Measurements from ENCODE around the gene STX1A. TPM values are rescaled to one million over a fixed set of nuclear protein-coding genes. Genes with fewer than 3 reads are reported as not detected.

Gene STX1A
- total and polyA plus RNA-seq, 2 of the 8 experiments (the other 6 are each of a cell fraction or from before 2014, with no cell fraction given) = 13.5 to 17.5 TPM

- FAIRE-seq (peak; percentile 73), DNase-seq (ENCODE audit: low read depth in 1 of 2, low spot score in 2 of 2) (peak in 1 of 2 experiments; percentile 59)
- H4K8ac ChIP-seq (ENCODE audit: extremely low read depth, insufficient read depth, low read length) = no peak overlapping the region
- peaks cover 18% of the 10 kb centered on the region for H3K23me2 ChIP-seq (ENCODE audit: low read depth, low read length)
- H4K91ac ChIP-seq (replicated peaks; ENCODE audit: insufficient read length, low read length) = no peak overlapping the region
- H3K4me1 ChIP-seq (replicated peaks in 1 of 4; ENCODE audit: control insufficient read depth in 3 of 4, insufficient read depth in 4 of 4, low read length in 3 of 4) = peaks cover 3 to 39% (median 25%) of the 10 kb centered on the region in 4 experiments
- no peak overlapping the region for H2BK20ac ChIP-seq (ENCODE audit: low read length)
- H3K4ac ChIP-seq (replicated peaks; ENCODE audit: insufficient read length, low read depth, low read length) = no peak overlapping the region
- H3K36me3 ChIP-seq (ENCODE audit: control insufficient read depth in 2 of 4, insufficient read depth in 4 of 4, low read length in 3 of 4) = peaks cover under 1 to 9% (median 8%) of the 10 kb centered on the region in 4 experiments; a peak in 5 of 8 replicates
- H3K4me2 ChIP-seq (ENCODE audit: insufficient read depth in 1 of 2, low read depth in 2 of 2, low read length in 2 of 2) = peak overlapping the region; percentile 66 to 83
- H2BK120ac ChIP-seq (replicated peaks; ENCODE audit: low read depth, low read length) = peak overlapping the region; percentile 4
- WGBS, 2 experiments (ENCODE audit: extremely low coverage in 1 of 2, insufficient coverage in 1 of 2, insufficient read length in 1 of 2, insufficient replicate concordance in 2 of 2, low coverage in 1 of 2, low lambda C conversion rate in 2 of 2, missing lambda C conversion rate in 1 of 2) = 49% methylated on average over 5 of the region's 5 CpGs; no CpG with 5 or more reads in 1 of the 2 experiments
- peaks cover 0 to 8% of the 10 kb centered on the region in 2 experiments; a peak in 1 of 4 replicates for H3K79me2 ChIP-seq (ENCODE audit: control insufficient read depth in 1 of 2, insufficient read depth in 2 of 2, low read length in 2 of 2)
- H3K9ac ChIP-seq (replicated peaks in 1 of 4; ENCODE audit: extremely low read depth in 1 of 4, low read depth in 3 of 4, low read length in 3 of 4) = no peak overlapping the region; a peak in 2 of 7 replicates
- no peak overlapping the region for H3K56ac ChIP-seq (replicated peaks; ENCODE audit: insufficient read length, low read depth, low read length)
- H3K18ac ChIP-seq (ENCODE audit: extremely low read depth, low read length) = peak overlapping the region; percentile 32; the same call in 1 of the 2 replicates
- H3K23ac ChIP-seq (ENCODE audit: insufficient read length) = no peak overlapping the region
- H3K27ac ChIP-seq (ENCODE audit: low read depth, low read length) = peak overlapping the region; percentile 97
- peaks cover 8 to 14% of the 10 kb centered on the region in 2 experiments for H4K20me1 ChIP-seq (replicated peaks in 1 of 2; ENCODE audit: control insufficient read depth in 1 of 2, insufficient read depth in 2 of 2, low read length in 2 of 2)
- peak overlapping the region; percentile 89; the same call in 1 of the 2 replicates for H2BK12ac ChIP-seq (ENCODE audit: low read depth, low read length)
- no peaks in the 10 kb centered on the region for H3K9me3 ChIP-seq (ENCODE audit: insufficient read depth in 2 of 2, low read depth in 1 of 2, low read length in 1 of 2)
- peak overlapping the region in 1 of 4 experiments; percentile 52; a peak in 2 of 8 replicates for H3K4me3 ChIP-seq (ENCODE audit: extremely low read depth in 1 of 4, insufficient read depth in 2 of 4, low read depth in 3 of 4, low read length in 4 of 4)
- H2AK5ac ChIP-seq (ENCODE audit: low read depth, low read length) = peak overlapping the region; percentile 17; the same call in 1 of the 2 replicates
- H4K5ac ChIP-seq (ENCODE audit: insufficient read length, low read depth, low read length) = no peak overlapping the region
- no peak overlapping the region for H2BK5ac ChIP-seq (ENCODE audit: low read depth, low read length)
- peaks cover 0 to 2% (median 0%) of the 10 kb centered on the region in 4 experiments; a peak in 2 of 7 replicates for H3K27me3 ChIP-seq (replicated peaks in 1 of 4; ENCODE audit: control insufficient read depth in 3 of 4, extremely low read depth in 1 of 4, insufficient read depth in 3 of 4, low read length in 3 of 4)
- H2AFZ ChIP-seq (ENCODE audit: low read length) = no peak overlapping the region
- CTCF ChIA-PET (ENCODE audit: partially characterized antibody) = interaction anchor here (0.6 to 11.1 kb wide), 8 partner anchors 12 to 136 kb away, joined by 3 to 87 read pairs (median 4); no protein-coding TSS in a partner anchor
- no peak overlapping the region for H2BK15ac ChIP-seq (ENCODE audit: low read length)
- POLR2A ChIA-PET (ENCODE audit: partially characterized antibody) = interaction anchor here (0.8 to 9.6 kb wide), 14 partner anchors 8 to 219 kb away, joined by 3 to 82 read pairs (median 5); partner anchors contain the start of genes BAZ1B, CLDN3, CLDN4 and METTL27
- no peak overlapping the region for H3K14ac ChIP-seq (ENCODE audit: insufficient read length)
- 0 out of 2 replicates have a peak, but pooled peaks cover 2% of the 10 kb centered on the region for H3K79me1 ChIP-seq (ENCODE audit: low read depth, low read length)
- peak in 1 of 2 experiments; percentile 64; a peak in 1 of 4 replicates for TF ChIP-seq HDAC2 (IDR thresholded peaks at IDR 0.05; ENCODE audit: borderline replicate concordance in 1 of 2, low read depth in 2 of 2, low read length in 2 of 2)
- no peak for TF ChIP-seq KDM5A (IDR thresholded peaks at IDR 0.05; ENCODE audit: low read length)
- TF ChIP-seq CTBP2 (IDR thresholded peaks at IDR 0.05; ENCODE audit: borderline replicate concordance, insufficient read depth, insufficient read length, low read length) = no peak
- TF ChIP-seq TAF7 (optimal IDR thresholded peaks at IDR 0.05; ENCODE audit: borderline replicate concordance, low read depth, low read length) = no peak
- no peak; a peak in 1 of 4 replicates for TF ChIP-seq RAD21 (IDR thresholded peaks at IDR 0.05 in 1 of 2, conservative IDR thresholded peaks at IDR 0.05 in 1 of 2; ENCODE audit: low read depth in 2 of 2, low read length in 2 of 2)
- no peak for TF ChIP-seq TEAD4 (IDR thresholded peaks at IDR 0.05; ENCODE audit: low read depth, low read length)
- TF ChIP-seq RBBP5 (IDR thresholded peaks at IDR 0.05; ENCODE audit: borderline replicate concordance, low read depth, low read length) = no peak
- TF ChIP-seq CTCF (IDR thresholded peaks at IDR 0.05; ENCODE audit: control extremely low read depth in 1 of 3, insufficient read depth in 1 of 3, low read depth in 1 of 3, low read length in 3 of 3) = no peak
These were observed 22.1 kb upstream of the STX1A start for GRCh38 chr7:73741600-73741999.

Measured in H1 (cell line).